ENCODE measurements around the gene ST3GAL4. TPM values are rescaled to one million over a fixed set of nuclear protein-coding genes. Genes with fewer than 3 reads are reported as not detected.
A peak's percentile ranks its signal among the peaks of the same experiment; 100 is the strongest.

ST3GAL4 gene
- total RNA-seq, 1 donor from 2014 or later, result 15.6 TPM

DNA sequence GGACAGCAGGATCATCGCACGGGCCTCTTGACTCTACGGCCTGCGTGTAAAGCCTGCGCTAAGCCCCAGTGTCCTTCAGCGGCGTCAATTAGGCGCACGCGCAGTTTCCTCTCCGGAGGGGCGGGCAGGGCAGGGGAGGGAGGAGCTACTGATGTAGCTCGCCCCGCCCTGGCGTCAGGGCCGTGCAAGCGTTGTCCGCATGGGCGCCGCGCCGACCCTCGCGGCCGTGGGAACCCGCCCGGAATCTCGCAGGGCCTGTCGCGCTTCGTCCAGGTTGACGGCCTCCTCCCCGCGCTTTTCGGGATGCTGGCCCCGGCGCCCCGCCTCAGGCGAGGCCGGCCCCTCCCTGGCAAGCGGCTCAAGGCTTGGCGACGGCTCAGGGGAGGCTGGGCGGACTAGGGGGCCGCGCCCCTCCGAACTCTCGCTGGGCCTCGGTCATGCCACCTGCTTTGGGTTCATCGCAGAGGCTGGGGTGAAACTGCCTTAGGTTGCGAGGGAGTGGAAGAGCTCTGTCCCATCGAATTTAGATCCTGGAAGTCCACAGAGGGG is 61.1 kb downstream of the ST3GAL4 start:
- H3K27ac Mint-ChIP-seq, result no peak overlapping the region

DNA sequence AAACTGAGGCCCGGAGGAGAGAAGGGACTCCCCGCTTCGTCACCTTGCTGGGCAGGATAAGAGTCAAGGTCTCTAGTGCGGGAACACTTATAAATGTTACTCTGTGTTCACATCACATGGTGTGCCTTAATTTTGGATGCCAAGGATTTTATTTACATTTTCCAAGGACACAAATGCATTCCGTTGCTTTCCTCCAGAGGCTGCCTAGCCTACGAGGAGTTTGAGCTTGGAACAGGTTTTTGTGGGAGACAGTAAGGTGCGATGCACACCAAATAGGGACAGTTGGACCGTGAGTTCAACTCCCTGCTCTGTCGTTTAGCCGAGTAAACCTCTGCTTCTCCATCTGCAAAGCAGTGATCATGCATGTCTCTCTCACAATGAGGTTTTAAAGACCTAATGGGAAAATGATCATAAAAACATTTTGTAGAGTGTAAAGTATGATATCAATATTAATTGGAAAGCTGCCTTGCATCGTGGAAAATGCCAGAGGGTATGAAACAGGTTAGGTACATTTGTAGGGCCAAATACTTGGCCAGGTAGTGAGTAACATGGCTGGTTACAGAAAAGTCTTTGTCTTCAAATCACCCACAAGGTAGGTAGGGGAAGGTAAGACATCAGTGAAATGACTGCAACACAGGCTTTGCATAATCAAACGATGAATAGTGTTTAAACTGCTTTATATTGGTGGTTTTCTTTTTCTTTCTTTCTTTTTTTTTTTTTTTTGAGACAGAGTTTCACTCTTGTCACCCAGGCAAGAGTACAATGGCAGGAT is 61.8 kb downstream of the ST3GAL4 start:
- Mint-ChIP-seq H3K36me3 (no peaks in the 10 kb centered on the region), H3K27ac (no peak overlapping the region), H3K4me3 (no peak overlapping the region), H3K4me1 (peaks cover 6% of the 10 kb centered on the region), H3K9me3 (no peaks in the 10 kb centered on the region), H3K27me3 (ENCODE audit: low read depth) (no peaks in the 10 kb centered on the region)
- TF ChIP-seq, protein P1, sequence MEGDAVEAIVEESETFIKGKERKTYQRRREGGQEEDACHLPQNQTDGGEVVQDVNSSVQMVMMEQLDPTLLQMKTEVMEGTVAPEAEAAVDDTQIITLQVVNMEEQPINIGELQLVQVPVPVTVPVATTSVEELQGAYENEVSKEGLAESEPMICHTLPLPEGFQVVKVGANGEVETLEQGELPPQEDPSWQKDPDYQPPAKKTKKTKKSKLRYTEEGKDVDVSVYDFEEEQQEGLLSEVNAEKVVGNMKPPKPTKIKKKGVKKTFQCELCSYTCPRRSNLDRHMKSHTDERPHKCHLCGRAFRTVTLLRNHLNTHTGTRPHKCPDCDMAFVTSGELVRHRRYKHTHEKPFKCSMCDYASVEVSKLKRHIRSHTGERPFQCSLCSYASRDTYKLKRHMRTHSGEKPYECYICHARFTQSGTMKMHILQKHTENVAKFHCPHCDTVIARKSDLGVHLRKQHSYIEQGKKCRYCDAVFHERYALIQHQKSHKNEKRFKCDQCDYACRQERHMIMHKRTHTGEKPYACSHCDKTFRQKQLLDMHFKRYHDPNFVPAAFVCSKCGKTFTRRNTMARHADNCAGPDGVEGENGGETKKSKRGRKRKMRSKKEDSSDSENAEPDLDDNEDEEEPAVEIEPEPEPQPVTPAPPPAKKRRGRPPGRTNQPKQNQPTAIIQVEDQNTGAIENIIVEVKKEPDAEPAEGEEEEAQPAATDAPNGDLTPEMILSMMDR (IDR thresholded peaks at IDR 0.05; ENCODE audit: unreplicated experiment), result no peak
- DNase-seq (ENCODE audit: low spot score in 2 of 2, unreplicated experiment in 2 of 2), result no peak

More for the DNA sequence above, 61.1 kb downstream of the ST3GAL4 start:
- TF ChIP-seq, protein P1 (IDR thresholded peaks at IDR 0.05; ENCODE audit: unreplicated experiment), result no peak
- H3K27me3 Mint-ChIP-seq (ENCODE audit: low read depth), result no peaks in the 10 kb centered on the region
- no peak for DNase-seq (ENCODE audit: low spot score in 2 of 2, unreplicated experiment in 2 of 2)
- no peaks in the 10 kb centered on the region for H3K9me3 Mint-ChIP-seq
- peaks cover 6% of the 10 kb centered on the region for H3K36me3 Mint-ChIP-seq
- no peak overlapping the region for H3K4me3 Mint-ChIP-seq
- peaks cover 6% of the 10 kb centered on the region for H3K4me1 Mint-ChIP-seq

DNA sequence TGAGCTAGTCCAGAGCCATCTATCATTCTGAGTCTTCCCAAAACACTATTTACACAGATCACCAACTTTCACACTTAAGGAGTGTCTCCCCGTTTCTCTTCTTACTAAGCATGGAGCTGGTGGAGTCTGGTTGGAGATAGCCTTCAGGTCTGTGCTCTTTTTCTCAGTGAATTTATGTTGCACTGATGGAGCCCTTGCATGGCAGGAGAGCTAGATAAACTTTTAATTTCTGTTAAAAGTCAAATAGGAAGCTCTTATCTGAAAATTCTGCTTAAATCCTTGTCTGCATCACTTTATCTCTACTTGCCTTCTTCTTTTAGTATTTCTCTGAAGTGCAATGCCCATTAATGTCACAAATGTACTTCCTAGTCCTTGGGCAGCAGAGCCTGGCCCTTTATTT is 63.4 kb downstream of the ST3GAL4 start:
- Mint-ChIP-seq H3K27ac (no peak overlapping the region), H3K4me1 (peaks cover 6% of the 10 kb centered on the region), H3K4me3 (no peak overlapping the region), H3K9me3 (no peaks in the 10 kb centered on the region), H3K36me3 (no peaks in the 10 kb centered on the region), H3K27me3 (ENCODE audit: low read depth) (no peaks in the 10 kb centered on the region)
- no peak for DNase-seq (ENCODE audit: low spot score in 2 of 2, unreplicated experiment in 2 of 2)
- TF ChIP-seq, protein P1 (IDR thresholded peaks at IDR 0.05; ENCODE audit: unreplicated experiment), result no peak

DNA sequence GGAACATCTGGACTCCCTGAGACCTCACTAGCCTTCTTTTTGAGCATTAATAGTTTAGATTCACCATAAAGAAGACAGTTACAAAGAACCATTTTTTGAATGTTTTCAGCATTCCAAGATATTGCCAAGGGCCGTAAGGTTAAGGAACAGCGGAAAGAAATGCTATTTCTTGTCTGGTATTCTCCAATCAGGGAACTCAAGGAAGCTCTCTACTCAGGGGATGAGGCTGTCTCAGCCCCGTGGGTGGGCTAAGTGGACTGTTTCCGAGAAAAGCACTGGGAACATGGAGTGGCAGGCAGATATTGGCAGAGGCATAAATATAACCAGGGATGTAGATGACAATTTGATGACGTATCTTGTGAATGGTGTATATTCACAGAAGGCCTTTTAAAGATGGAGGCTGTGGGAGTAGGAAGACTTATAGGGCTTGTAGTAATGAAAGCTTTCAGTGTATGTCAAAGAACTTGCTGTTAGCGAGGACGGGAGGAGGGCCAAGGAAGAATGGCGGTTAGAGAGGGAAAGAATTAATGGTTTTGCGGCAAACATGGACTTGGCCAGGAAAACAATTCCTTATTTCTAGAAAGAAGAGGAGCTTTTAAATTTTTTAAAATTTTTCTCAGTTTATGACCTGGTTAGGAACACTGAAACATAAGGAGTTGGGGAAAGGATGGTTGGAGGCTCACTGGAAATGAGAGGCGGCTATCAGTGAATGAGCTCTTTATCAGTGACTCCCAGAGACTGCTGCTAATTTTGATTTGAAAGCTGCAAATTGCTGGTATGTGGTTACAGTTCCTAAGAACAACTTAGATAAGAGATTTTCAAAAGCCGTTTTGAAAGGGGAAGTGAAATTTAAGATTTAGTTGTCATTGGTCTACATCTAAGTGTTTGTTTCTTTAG is 64.6 kb downstream of the ST3GAL4 start:
- no peak for DNase-seq (ENCODE audit: low spot score in 2 of 2, unreplicated experiment in 2 of 2)
- Mint-ChIP-seq H3K4me3 (no peak overlapping the region), H3K9me3 (no peaks in the 10 kb centered on the region), H3K27ac (peak overlapping the region; percentile 64), H3K27me3 (ENCODE audit: low read depth) (no peaks in the 10 kb centered on the region), H3K4me1 (peaks cover 6% of the 10 kb centered on the region), H3K36me3 (no peaks in the 10 kb centered on the region)
- TF ChIP-seq, protein P1 (IDR thresholded peaks at IDR 0.05; ENCODE audit: unreplicated experiment), result no peak

DNA sequence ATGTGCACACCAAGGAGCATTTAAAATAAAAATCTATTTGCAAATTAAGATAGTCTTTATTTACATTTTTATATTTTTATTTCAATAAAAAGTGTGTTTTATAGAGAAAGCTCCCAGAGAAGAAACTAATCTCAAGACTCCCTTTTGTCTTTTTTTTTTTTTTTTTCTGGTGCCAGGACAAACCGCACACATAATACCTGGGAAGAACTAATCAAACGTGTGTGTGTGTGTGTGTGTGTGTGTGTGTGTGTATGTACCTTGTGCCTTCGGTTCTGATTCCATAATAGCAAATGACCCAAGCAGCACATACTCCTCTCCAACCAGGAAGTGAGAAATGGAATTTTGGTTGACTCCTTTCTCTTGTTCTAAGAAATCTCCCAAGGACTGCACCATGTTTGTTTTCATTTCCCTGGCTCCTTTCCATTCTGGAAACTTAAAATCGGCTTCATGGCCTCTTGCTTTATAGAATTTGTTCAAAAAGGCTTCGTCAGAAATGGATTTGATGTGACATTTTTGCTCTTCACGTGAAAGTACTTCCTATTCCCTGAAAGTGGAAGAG is 65.3 kb downstream of the ST3GAL4 start:
- H3K27me3 Mint-ChIP-seq (ENCODE audit: low read depth), result no peaks in the 10 kb centered on the region
- H3K4me3 Mint-ChIP-seq, result no peak overlapping the region
- H3K4me1 Mint-ChIP-seq, result peaks cover 6% of the 10 kb centered on the region
- no peaks in the 10 kb centered on the region for H3K36me3 Mint-ChIP-seq
- DNase-seq (ENCODE audit: low spot score in 2 of 2, unreplicated experiment in 2 of 2), result no peak
- no peaks in the 10 kb centered on the region for H3K9me3 Mint-ChIP-seq
- no peak overlapping the region for H3K27ac Mint-ChIP-seq
- TF ChIP-seq, protein P1 (IDR thresholded peaks at IDR 0.05; ENCODE audit: unreplicated experiment), result no peak
